CD4-positive, alpha-beta memory T cell (primary cell): ENCODE results near the gene TNNT1. TPM values are rescaled to one million over a fixed set of nuclear protein-coding genes. Genes with fewer than 3 reads are reported as not detected.

ENCODE experiments used
- CTCF ChIA-PET: fragments of 350-600 bp; sonication (Branson Sonifier 250); formaldehyde crosslinking; loops from one replicate; lab custom pipeline; 2021; ENCODE audit warnings: inconsistent platforms; ENCODE audit not compliant: partially characterized antibody; lab: Charles Lee
- POLR2A ChIA-PET: fragments of 350-600 bp; sonication (Branson Sonifier 250); formaldehyde crosslinking; loops from one replicate; lab custom pipeline; 2021; ENCODE audit not compliant: partially characterized antibody; lab: Charles Lee
- DNase-seq, 5 donors: peaks; one replicate each; pipeline versions ENCODE4 v3.0.0 to v3.0.0-alpha.2; 2020 to 2022; ENCODE audit warnings: mixed read lengths in 1 of 5
- H3K27ac ChIP-seq: one replicate; pipeline ENCODE4 v1.7.0; 2013; ENCODE audit warnings: low read depth, low read length
- H3K27me3 ChIP-seq: 2 replicates; pipeline ENCODE4 v1.7.0; 2013; ENCODE audit warnings: mild to moderate bottlenecking, low read length, moderate library complexity; ENCODE audit not compliant: insufficient read depth
- H3K36me3 ChIP-seq: 2 replicates; pipeline ENCODE4 v1.7.0; 2013; ENCODE audit warnings: mild to moderate bottlenecking, low read length, moderate library complexity; ENCODE audit not compliant: insufficient read depth
- H3K4me1 ChIP-seq: 2 replicates; pipeline ENCODE4 v1.7.0; 2013; ENCODE audit warnings: mild to moderate bottlenecking, low read length, moderate library complexity; ENCODE audit not compliant: insufficient read depth
- H3K4me3 ChIP-seq, 2 donors: one replicate each; pipeline ENCODE4 v1.7.0; 2013; ENCODE audit warnings: low read length in 2 of 2, mild to moderate bottlenecking in 1 of 2
- H3K9me3 ChIP-seq, 2 donors: one replicate each; pipeline ENCODE4 v1.7.0; 2013; ENCODE audit warnings: low read length in 2 of 2, control low read depth in 1 of 2; ENCODE audit not compliant: control insufficient read depth in 1 of 2
- H3K27ac Mint-ChIP-seq, 7 donors: one replicate each; pipeline ENCODE4 v1.8.0; 2020 to 2021; ENCODE audit warnings: mixed read lengths in 7 of 7, mild to moderate bottlenecking in 6 of 7, inconsistent platforms in 3 of 7, moderate library complexity in 3 of 7
- H3K27me3 Mint-ChIP-seq, 2 donors: one replicate each; pipeline ENCODE4 v1.8.0; 2020 to 2021; ENCODE audit warnings: mixed read lengths in 2 of 2
- H3K36me3 Mint-ChIP-seq, 2 donors: one replicate each; pipeline ENCODE4 v1.8.0; 2020 to 2021; ENCODE audit warnings: mixed read lengths in 2 of 2, inconsistent platforms in 1 of 2, mild to moderate bottlenecking in 1 of 2
- H3K4me1 Mint-ChIP-seq, 4 donors: one replicate each; pipeline ENCODE4 v1.8.0; 2020 to 2021; ENCODE audit warnings: mixed read lengths in 4 of 4, mild to moderate bottlenecking in 1 of 4
- H3K4me3 Mint-ChIP-seq, 8 donors: one replicate each; pipeline ENCODE4 v1.8.0; 2020 to 2021; ENCODE audit warnings: mixed read lengths in 8 of 8, mild to moderate bottlenecking in 7 of 8, moderate library complexity in 6 of 8, inconsistent platforms in 3 of 8
- H3K9me3 Mint-ChIP-seq, 8 donors: one replicate each; pipeline ENCODE4 v1.8.0; 2020 to 2021; ENCODE audit warnings: mixed read lengths in 8 of 8, mild to moderate bottlenecking in 5 of 8, inconsistent platforms in 3 of 8, moderate library complexity in 1 of 8
- intact Hi-C: fragments of 100-400 bp; cut with micrococcal nuclease; formaldehyde crosslinking; loops from one replicate; pipeline ENCODE4 v1.15.1; 2023
- polyA plus RNA-seq, 2 donors: library from polyadenylated mRNA; unstranded; fragments of 300-500 nt; fragmentation: Illumina TruSeq; gene quantifications; one replicate each; pipeline ENCODE4 v1.2.3, GENCODE V29; 2021
- total RNA-seq, 2 experiments: library from RNA; stranded (reverse); gene quantifications; one replicate each; pipeline ENCODE4 v1.2.3, GENCODE V29; 2021

TNNT1 gene
- total and polyA plus RNA-seq, 4 experiments from 2014 or later, result not detected

- ChIA-PET POLR2A (no interaction called here), CTCF (no interaction called here)
- Mint-ChIP-seq H3K27ac (no peak overlapping the region), H3K27me3 (peaks cover 10 to 26% of the 10 kb centered on the region in 2 donors), H3K9me3 (no peaks in the 10 kb centered on the region), H3K36me3 (no peaks in the 10 kb centered on the region), H3K4me3 (no peak overlapping the region), H3K4me1 (peaks cover 0 to 9% (median 5%) of the 10 kb centered on the region in 4 donors)
- Histone ChIP-seq H3K4me1 (no peaks in the 10 kb centered on the region), H3K4me3 (no peak overlapping the region), H3K27me3 (peaks cover 9% of the 10 kb centered on the region), H3K9me3 (no peaks in the 10 kb centered on the region), H3K27ac (no peak overlapping the region), H3K36me3 (no peaks in the 10 kb centered on the region)
- DNase-seq, result no peak
- intact Hi-C loops, result no loop called here
Observed at GRCh38 chr19:55186080-55186479, 37.1 kb upstream of the TNNT1 start.

- H3K4me3 ChIP-seq, result no peak overlapping the region
- H3K36me3 ChIP-seq, result no peaks in the 10 kb centered on the region
- H3K27ac ChIP-seq, result no peak overlapping the region
- peaks cover 23% of the 10 kb centered on the region for H3K4me1 ChIP-seq
- DNase-seq, result no peak
- peaks cover 31% of the 10 kb centered on the region for H3K27me3 ChIP-seq
- Mint-ChIP-seq H3K4me1 (peaks cover 9 to 30% (median 19%) of the 10 kb centered on the region in 4 donors), H3K9me3 (peaks cover 0 to 4% (median 2%) of the 10 kb centered on the region in 8 donors), H3K27ac (no peak overlapping the region), H3K36me3 (peaks cover 0 to 3% of the 10 kb centered on the region in 2 donors), H3K27me3 (peaks cover 32 to 48% of the 10 kb centered on the region in 2 donors), H3K4me3 (no peak overlapping the region)
- H3K9me3 ChIP-seq, result no peaks in the 10 kb centered on the region
- ChIA-PET CTCF (interaction anchor here (1.3 kb wide), 1 partner anchor 236 kb away, joined by 3 read pairs; no protein-coding TSS in a partner anchor), POLR2A (no interaction called here)
- intact Hi-C loops, result no loop called here
Observed at GRCh38 chr19:55181740-55182139, 32.7 kb upstream of the TNNT1 start.

- Mint-ChIP-seq H3K4me3 (peak within 1 kb of the TSS; percentile 70 to 88 (median 83)), H3K9me3 (peaks cover 0 to 4% (median 2%) of the 10 kb centered on the region in 8 donors), H3K36me3 (peaks cover 0 to 3% of the 10 kb centered on the region in 2 donors), H3K27ac (peak within 1 kb of the TSS; percentile 87 to 99 (median 96)), H3K27me3 (peaks cover 41 to 55% of the 10 kb centered on the region in 2 donors), H3K4me1 (peaks cover 9 to 30% (median 19%) of the 10 kb centered on the region in 4 donors)
- Histone ChIP-seq H3K4me3 (peak within 1 kb of the TSS; percentile 42 to 63), H3K27ac (peak within 1 kb of the TSS; percentile 46), H3K36me3 (no peaks in the 10 kb centered on the region), H3K27me3 (peaks cover 42% of the 10 kb centered on the region), H3K9me3 (no peaks in the 10 kb centered on the region), H3K4me1 (peaks cover 23% of the 10 kb centered on the region)
- intact Hi-C loops, result loop anchor here (1.0 to 2.0 kb wide), 4 partner anchors 63 to 296 kb away; partner anchors contain the start of genes PPP1R12C, PPP6R1, RPL28 and ZNF628
- DNase-seq, result peak; percentile 57 to 66 (median 61)
- CTCF ChIA-PET, result no interaction called here
- POLR2A ChIA-PET, result interaction anchor here (0.7 to 1.0 kb wide), 3 partner anchors 33 to 159 kb away, joined by 3 to 6 read pairs (median 4); partner anchors contain the start of genes KMT5C and PPP6R1
Observed at GRCh38 chr19:55179606-55180484, 30.8 kb upstream of the TNNT1 start, which contains the start of gene SYT5. SYT5 (minus strand) TSS chr19:55180289; CDS start chr19:55179041, 1,248 bp downstream.

- CTCF ChIA-PET, result interaction anchor here (0.7 kb wide), 1 partner anchor 69 kb away, joined by 3 read pairs; no protein-coding TSS in a partner anchor
- no peaks in the 10 kb centered on the region for H3K9me3 ChIP-seq
- H3K27ac ChIP-seq, result peak overlapping the region; percentile 46
- intact Hi-C loops, result loop anchor here (1.0 to 2.0 kb wide), 4 partner anchors 62 to 297 kb away; partner anchors contain the start of genes PPP1R12C, PPP6R1, RPL28 and ZNF628
- Mint-ChIP-seq H3K36me3 (peaks cover 0 to 3% of the 10 kb centered on the region in 2 donors), H3K4me1 (peaks cover 12 to 37% (median 23%) of the 10 kb centered on the region in 4 donors), H3K27me3 (peaks cover 45 to 61% of the 10 kb centered on the region in 2 donors), H3K27ac (peak overlapping the region; percentile 87 to 99 (median 96)), H3K4me3 (peak overlapping the region; percentile 66 to 88 (median 83)), H3K9me3 (peaks cover 0 to 4% (median 2%) of the 10 kb centered on the region in 8 donors)
- H3K36me3 ChIP-seq, result no peaks in the 10 kb centered on the region
- peaks cover 30% of the 10 kb centered on the region for H3K4me1 ChIP-seq
- POLR2A ChIA-PET, result interaction anchor here (0.7 kb wide), 1 partner anchor 34 kb away, joined by 3 read pairs; no protein-coding TSS in a partner anchor
- DNase-seq, result peak; percentile 94 to 98 (median 95)
- H3K4me3 ChIP-seq, result peak overlapping the region; percentile 42 to 63
- H3K27me3 ChIP-seq, result peaks cover 50% of the 10 kb centered on the region
Observed at GRCh38 chr19:55178781-55179599, 30.0 kb upstream of the TNNT1 start.

GRCh38 chr19:55176076-55176475 lies 27.1 kb upstream of the TNNT1 start:
- H3K36me3 Mint-ChIP-seq, result peaks cover 0 to 3% of the 10 kb centered on the region in 2 donors

GRCh38 chr19:55175117-55175867 lies 26.3 kb upstream of the TNNT1 start:
- H3K36me3 ChIP-seq, result no peaks in the 10 kb centered on the region
- Mint-ChIP-seq H3K9me3 (peaks cover 0 to 4% (median 2%) of the 10 kb centered on the region in 8 donors), H3K4me1 (peaks cover 12 to 55% (median 27%) of the 10 kb centered on the region in 4 donors), H3K36me3 (peaks cover 0 to 3% of the 10 kb centered on the region in 2 donors), H3K4me3 (no peak overlapping the region), H3K27ac (peak overlapping the region in 3 of 7 donors; percentile 22 to 62 (median 28)), H3K27me3 (peaks cover 53 to 64% of the 10 kb centered on the region in 2 donors)
- ChIA-PET POLR2A (no interaction called here), CTCF (interaction anchor here (2.2 kb wide), 1 partner anchor 15 kb away, joined by 10 read pairs; no protein-coding TSS in a partner anchor)
- no peak overlapping the region for H3K4me3 ChIP-seq
- no peaks in the 10 kb centered on the region for H3K9me3 ChIP-seq
- peaks cover 39% of the 10 kb centered on the region for H3K27me3 ChIP-seq
- peaks cover 34% of the 10 kb centered on the region for H3K4me1 ChIP-seq
- H3K27ac ChIP-seq, result no peak overlapping the region
- DNase-seq, result no peak
- intact Hi-C loops, result no loop called here

More at GRCh38 chr19:55176076-55176475, 27.1 kb upstream of the TNNT1 start:
- peaks cover 0 to 4% (median 2%) of the 10 kb centered on the region in 8 donors for H3K9me3 Mint-ChIP-seq
- H3K27ac Mint-ChIP-seq, result peak overlapping the region in 1 of 7 donors; percentile 77
- H3K27me3 Mint-ChIP-seq, result peaks cover 54 to 64% of the 10 kb centered on the region in 2 donors
- H3K4me1 Mint-ChIP-seq, result peaks cover 13 to 60% (median 31%) of the 10 kb centered on the region in 4 donors
- POLR2A ChIA-PET, result no interaction called here
- no peak for DNase-seq
- intact Hi-C loops, result no loop called here
- peaks cover 38% of the 10 kb centered on the region for H3K4me1 ChIP-seq
- H3K27me3 ChIP-seq, result peaks cover 43% of the 10 kb centered on the region
- H3K4me3 ChIP-seq, result no peak overlapping the region
- H3K9me3 ChIP-seq, result no peaks in the 10 kb centered on the region
- H3K4me3 Mint-ChIP-seq, result peak overlapping the region in 2 of 8 donors; percentile 15 to 20
- H3K27ac ChIP-seq, result no peak overlapping the region
- CTCF ChIA-PET, result interaction anchor here (2.2 kb wide), 1 partner anchor 16 kb away, joined by 10 read pairs; no protein-coding TSS in a partner anchor
- no peaks in the 10 kb centered on the region for H3K36me3 ChIP-seq
